ENCODE data around the gene RXRB. TPM values are rescaled to one million over a fixed set of nuclear protein-coding genes. Genes with fewer than 3 reads are reported as not detected.

Gene RXRB
- total and polyA plus RNA-seq, 2 of the 13 experiments (the other 11 are each of a cell fraction or from before 2014, with no cell fraction given): 26.7 to 55.7 TPM

DNA sequence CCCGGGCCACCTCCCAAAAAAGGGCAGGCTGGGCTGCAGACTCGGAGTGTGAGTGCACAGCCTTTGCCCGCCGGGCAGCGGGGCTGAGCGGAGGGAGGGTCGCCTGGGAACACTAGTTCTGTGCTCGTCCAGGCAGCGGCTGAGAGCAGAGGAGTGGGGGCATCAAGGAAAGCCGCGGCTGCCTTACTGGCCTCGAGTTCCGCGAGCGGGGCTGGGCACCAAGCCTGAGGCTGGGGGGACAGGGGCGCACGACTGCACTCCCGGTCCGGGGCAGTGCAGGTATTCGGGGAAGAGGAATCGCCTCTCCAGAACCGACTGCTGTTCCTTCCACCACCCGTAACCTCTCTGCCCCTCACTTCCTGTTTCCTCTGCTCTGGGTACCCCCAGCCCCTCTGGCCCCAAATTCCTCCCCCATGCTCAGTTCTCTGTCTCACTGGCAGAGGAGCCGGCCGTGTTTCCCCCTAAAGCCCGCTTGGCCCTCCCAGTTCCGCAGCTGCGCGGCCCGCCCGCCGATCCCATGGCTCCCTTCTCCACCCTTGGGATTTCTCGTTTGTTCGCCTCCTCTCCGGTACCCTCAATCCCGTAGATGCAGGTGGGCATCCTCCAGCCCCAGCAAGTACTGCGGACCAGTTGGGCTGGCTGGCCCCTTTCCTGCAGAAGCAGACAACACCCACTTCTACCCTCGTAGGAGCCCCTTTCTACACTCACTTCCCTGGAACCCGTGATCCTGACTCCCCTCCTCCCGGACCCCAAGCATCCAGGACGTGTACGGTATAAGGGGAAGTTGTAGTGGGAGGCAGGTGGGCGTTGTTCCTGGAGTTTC, 12.9 kb upstream of the RXRB start:
- ATAC-seq (peak; percentile 25), FAIRE-seq (no peak), DNase-seq (ENCODE audit: low spot score) (no peak)
- Histone ChIP-seq H3K4me1 (ENCODE audit: insufficient read depth, low read length) (peaks cover 31% of the 10 kb centered on the region), H3K4me3 (replicated peaks in 1 of 3; ENCODE audit: insufficient read depth in 1 of 3, low read depth in 2 of 3, low read length in 3 of 3) (peak overlapping the region; percentile 36 to 66 (median 50)), H3K79me2 (ENCODE audit: insufficient read depth, low read length) (no peaks in the 10 kb centered on the region), H3K36me3 (replicated peaks in 1 of 2; ENCODE audit: control insufficient read depth in 1 of 2, insufficient read depth in 2 of 2, low read length in 2 of 2) (peaks cover 2 to 9% of the 10 kb centered on the region in 2 experiments; a peak in 4 of 5 replicates), H2AFZ (ENCODE audit: low read length) (no peak overlapping the region), H3K9me3 (ENCODE audit: low read length) (no peaks in the 10 kb centered on the region), H4K20me1 (ENCODE audit: insufficient read depth, low read length) (no peaks in the 10 kb centered on the region), H3K27me3 (ENCODE audit: control insufficient read depth in 1 of 2, insufficient read depth in 2 of 2, low read length in 2 of 2) (peaks cover 9 to 46% of the 10 kb centered on the region in 2 experiments; a peak in 4 of 5 replicates), H3K27ac (ENCODE audit: extremely low read length, insufficient read depth, low read length) (no peak overlapping the region), H3K4me2 (ENCODE audit: low read depth, low read length) (peak overlapping the region; percentile 82), H3K9ac (ENCODE audit: insufficient read depth, low read depth, low read length) (peak overlapping the region; percentile 50)
- in situ Hi-C loops (cut with HindIII; ENCODE audit: extremely low pct_ligation_motif_present, low pct_unique_long_range_greater_than_20kb) (no loop called here), intact Hi-C loops (cut with micrococcal nuclease; ENCODE audit: unreplicated experiment) (no loop called here)
- ChIA-PET CTCF (ENCODE audit: low intra/inter-chr PET ratio, low total read pairs) (interaction anchor here (1.2 kb wide), 1 partner anchor 16 kb away, joined by 3 read pairs; no protein-coding TSS in a partner anchor), POLR2A (interaction anchor here (1.4 kb wide), 1 partner anchor 35 kb away, joined by 6 read pairs; no protein-coding TSS in a partner anchor)
- 21% methylated on average over 42 of the region's 43 CpGs for WGBS (ENCODE audit: low lambda C conversion rate)
- BruUV-seq (replicated peaks): no TSS peak
- TF ChIP-seq KDM6A (CRISPR knock-in tag; IDR thresholded peaks at IDR 0.05; ENCODE audit: low read depth) (no peak), NFYB (CRISPR knock-in tag; IDR thresholded peaks at IDR 0.05) (no peak), REL (CRISPR knock-in tag; conservative IDR thresholded peaks at IDR 0.05) (0 out of 2 replicates have a peak, but pooled peaks have one; percentile 35), SIX1 (CRISPR knock-in tag; IDR thresholded peaks at IDR 0.05; ENCODE audit: borderline replicate concordance) (no peak), EZH2 (conservative IDR thresholded peaks at IDR 0.05; ENCODE audit: low read depth, low read length) (0 out of 2 replicates have a peak, but pooled peaks have one; percentile 32), MXI1 (IDR thresholded peaks at IDR 0.05; ENCODE audit: borderline replicate concordance, low read depth, low read length) (no peak), EED (CRISPR knock-in tag; IDR thresholded peaks at IDR 0.05) (no peak), NFATC3 (CRISPR knock-in tag; IDR thresholded peaks at IDR 0.05) (0 out of 2 replicates have a peak, but pooled peaks have one; percentile 36), ZNF556 (CRISPR knock-in tag; IDR thresholded peaks at IDR 0.05; ENCODE audit: borderline replicate concordance) (no peak), ZMYM3 (CRISPR knock-in tag; IDR thresholded peaks at IDR 0.05) (no peak)
- TF ChIP-seq, protein P1, sequence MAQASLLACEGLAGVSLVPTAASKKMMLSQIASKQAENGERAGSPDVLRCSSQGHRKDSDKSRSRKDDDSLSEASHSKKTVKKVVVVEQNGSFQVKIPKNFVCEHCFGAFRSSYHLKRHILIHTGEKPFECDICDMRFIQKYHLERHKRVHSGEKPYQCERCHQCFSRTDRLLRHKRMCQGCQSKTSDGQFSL (CRISPR knock-in tag; IDR thresholded peaks at IDR 0.05): no peak
- TF ChIP-seq, protein P2, sequence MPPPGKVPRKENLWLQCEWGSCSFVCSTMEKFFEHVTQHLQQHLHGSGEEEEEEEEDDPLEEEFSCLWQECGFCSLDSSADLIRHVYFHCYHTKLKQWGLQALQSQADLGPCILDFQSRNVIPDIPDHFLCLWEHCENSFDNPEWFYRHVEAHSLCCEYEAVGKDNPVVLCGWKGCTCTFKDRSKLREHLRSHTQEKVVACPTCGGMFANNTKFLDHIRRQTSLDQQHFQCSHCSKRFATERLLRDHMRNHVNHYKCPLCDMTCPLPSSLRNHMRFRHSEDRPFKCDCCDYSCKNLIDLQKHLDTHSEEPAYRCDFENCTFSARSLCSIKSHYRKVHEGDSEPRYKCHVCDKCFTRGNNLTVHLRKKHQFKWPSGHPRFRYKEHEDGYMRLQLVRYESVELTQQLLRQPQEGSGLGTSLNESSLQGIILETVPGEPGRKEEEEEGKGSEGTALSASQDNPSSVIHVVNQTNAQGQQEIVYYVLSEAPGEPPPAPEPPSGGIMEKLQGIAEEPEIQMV (CRISPR knock-in tag; IDR thresholded peaks at IDR 0.05; ENCODE audit: low read depth): no peak
